ENCODE measurements around the gene POLR1B.
"Not testable (repeated sequence)": the region's sequence is repeated elsewhere in the genome, so short reads cannot be mapped to it uniquely, and the experiment has no call there.

Gene POLR1B

GRCh38 chr2:112542123-112542983 is at the start of gene POLR1B:
POLR1B (plus strand) TSS chr2:112542465; CDS start chr2:112542495, 30 bp downstream.
- DNase-seq (ENCODE audit: low read depth in 2 of 2): peak; percentile 60 to 70

GRCh38 chr2:112493048-112493447 is 49.2 kb upstream of the POLR1B start:
- no peak for DNase-seq (ENCODE audit: low read depth in 2 of 2)

- no peak for DNase-seq (ENCODE audit: low read depth in 2 of 2)
Observed at GRCh38 chr2:112493858-112494648, 48.2 kb upstream of the POLR1B start.

- DNase-seq (ENCODE audit: low read depth in 2 of 2): no peak
Observed at GRCh38 chr2:112494828-112495227, 47.4 kb upstream of the POLR1B start.

- DNase-seq (ENCODE audit: low read depth in 2 of 2): not testable (repeated sequence)
Observed at GRCh38 chr2:112495878-112496277, 46.4 kb upstream of the POLR1B start.

- DNase-seq (ENCODE audit: low read depth in 2 of 2): not testable (repeated sequence)
Observed at GRCh38 chr2:112500850-112501484, 41.3 kb upstream of the POLR1B start.

GRCh38 chr2:112509239-112509998 is 32.8 kb upstream of the POLR1B start:
- not testable (repeated sequence) for DNase-seq (ENCODE audit: low read depth in 2 of 2)

GRCh38 chr2:112516801-112517200 is 25.5 kb upstream of the POLR1B start:
- no peak for DNase-seq (ENCODE audit: low read depth in 2 of 2)

- no peak for DNase-seq (ENCODE audit: low read depth in 2 of 2)
Observed at GRCh38 chr2:112518807-112519206, 23.5 kb upstream of the POLR1B start.

GRCh38 chr2:112519506-112519905 is 22.8 kb upstream of the POLR1B start:
- DNase-seq (ENCODE audit: low read depth in 2 of 2): no peak

- no peak for DNase-seq (ENCODE audit: low read depth in 2 of 2)
Observed at GRCh38 chr2:112520234-112520783, 22.0 kb upstream of the POLR1B start.

- DNase-seq (ENCODE audit: low read depth in 2 of 2): no peak
Observed at GRCh38 chr2:112523291-112523777, 18.9 kb upstream of the POLR1B start.

- DNase-seq (ENCODE audit: low read depth in 2 of 2): not testable (repeated sequence)
Observed at GRCh38 chr2:112524276-112524675, 18.0 kb upstream of the POLR1B start.

GRCh38 chr2:112528541-112528940 is 13.7 kb upstream of the POLR1B start:
- no peak for DNase-seq (ENCODE audit: low read depth in 2 of 2)

- no peak for DNase-seq (ENCODE audit: low read depth in 2 of 2)
Observed at GRCh38 chr2:112529757-112530156, 12.5 kb upstream of the POLR1B start.

- no peak for DNase-seq (ENCODE audit: low read depth in 2 of 2)
Observed at GRCh38 chr2:112530728-112531127, 11.5 kb upstream of the POLR1B start.

GRCh38 chr2:112534826-112535225 is 7.4 kb upstream of the POLR1B start:
- DNase-seq (ENCODE audit: low read depth in 2 of 2): no peak

GRCh38 chr2:112536665-112537064 is 5.6 kb upstream of the POLR1B start:
- DNase-seq (ENCODE audit: low read depth in 2 of 2): not testable (repeated sequence)

GRCh38 chr2:112539306-112539705 is 3.0 kb upstream of the POLR1B start:
- DNase-seq (ENCODE audit: low read depth in 2 of 2): no peak

GRCh38 chr2:112540906-112541305 is 1.4 kb upstream of the POLR1B start:
- no peak for DNase-seq (ENCODE audit: low read depth in 2 of 2)

Data from stimulated activated CD4-positive, alpha-beta T cell treated with anti-CD3 and anti-CD28 coated beads, Interleukin-12 subunit alpha, Interleukin-12 subunit beta, amount 100 ng/mL, for 24 hours (primary cell).